GM21528 (cell line): Measurements from ENCODE around the gene LRRC74B.
"Not testable (repeated sequence)": the region's sequence is repeated elsewhere in the genome, so short reads cannot be mapped to it uniquely, and the experiment has no call there.

ENCODE experiments used
- ATAC-seq: cut with Tn5 transposase; IDR thresholded peaks from one replicate; pipeline ENCODE4 v1.9.1; 2021; ENCODE audit warnings: mild to moderate bottlenecking, moderate library complexity; ENCODE audit not compliant: unreplicated experiment, low FRiP score

LRRC74B gene

GRCh38 chr22:21030621-21031544, 14.9 kb upstream of the LRRC74B start:
- ATAC-seq, result no peak

DNA sequence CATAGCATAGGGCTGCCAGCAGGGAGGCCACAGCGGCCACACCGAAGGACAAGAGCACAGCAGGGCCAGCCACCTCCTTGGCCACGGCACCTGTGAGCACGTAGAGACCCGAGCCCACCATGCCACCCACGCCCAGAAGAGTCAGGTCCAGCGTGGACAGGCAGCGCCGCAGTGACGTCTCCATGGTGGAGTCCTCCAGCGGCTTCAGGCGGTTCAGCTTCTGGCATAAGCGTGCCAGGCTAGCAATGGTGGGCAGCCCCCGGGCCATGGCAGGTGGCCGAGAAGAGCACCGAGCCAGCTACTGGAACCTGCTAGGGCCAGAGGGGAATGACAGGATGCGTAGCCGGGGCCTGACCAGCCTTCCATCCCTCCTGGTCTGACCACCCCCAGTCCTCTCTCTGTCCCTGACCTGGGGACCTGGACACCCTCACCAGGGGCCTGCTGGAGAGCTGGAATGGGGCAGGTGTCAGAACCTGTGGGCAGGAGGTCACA, 14.2 kb upstream of the LRRC74B start:
- no peak for ATAC-seq

- ATAC-seq, result no peak
Measured at GRCh38 chr22:21032037-21032867, 13.5 kb upstream of the LRRC74B start, which contains the start of gene SLC7A4. Gene SLC7A4, minus strand, starts transcription at chr22:21032561. Its CDS starts 749 bp downstream, at chr22:21031812.

GRCh38 chr22:21032868-21033688, 12.7 kb upstream of the LRRC74B start:
- ATAC-seq, result no peak

DNA sequence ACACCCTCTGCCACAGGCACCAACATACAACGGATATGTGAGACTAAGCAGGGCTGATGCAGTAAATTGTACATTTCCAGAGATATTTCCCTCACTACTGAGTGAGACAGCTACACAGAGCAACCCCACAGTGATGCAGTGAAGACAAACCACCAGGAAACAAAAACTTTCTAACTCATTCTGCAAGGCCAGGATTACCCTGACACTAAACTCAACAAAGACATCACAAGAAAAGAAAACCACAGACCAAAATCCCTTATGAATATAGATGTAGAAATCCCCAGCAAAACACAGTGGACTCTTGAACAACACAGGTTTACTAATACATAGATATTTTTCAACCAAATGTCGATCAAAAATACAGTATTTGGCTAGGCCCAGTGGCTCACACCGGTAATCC, 11.9 kb upstream of the LRRC74B start:
- no peak for ATAC-seq

DNA sequence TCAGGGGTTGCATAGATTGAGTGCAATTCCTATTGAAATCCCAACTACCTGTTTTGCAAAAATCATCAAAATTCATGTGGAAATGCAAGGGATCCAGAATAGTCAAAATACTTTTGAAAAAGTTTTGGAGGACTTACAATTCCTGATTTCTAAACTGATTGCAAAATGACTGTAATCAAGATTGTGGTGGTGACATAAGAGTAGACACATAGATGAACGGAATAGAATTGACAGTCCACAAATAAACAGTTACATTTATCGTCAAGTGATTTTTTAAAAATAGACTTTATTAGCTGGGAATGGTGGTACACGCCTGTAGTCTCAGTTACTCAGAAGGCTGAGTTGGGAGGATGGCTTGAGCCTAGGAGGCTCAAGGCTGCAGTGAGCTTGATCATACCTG, 10.8 kb upstream of the LRRC74B start:
- no peak for ATAC-seq

DNA sequence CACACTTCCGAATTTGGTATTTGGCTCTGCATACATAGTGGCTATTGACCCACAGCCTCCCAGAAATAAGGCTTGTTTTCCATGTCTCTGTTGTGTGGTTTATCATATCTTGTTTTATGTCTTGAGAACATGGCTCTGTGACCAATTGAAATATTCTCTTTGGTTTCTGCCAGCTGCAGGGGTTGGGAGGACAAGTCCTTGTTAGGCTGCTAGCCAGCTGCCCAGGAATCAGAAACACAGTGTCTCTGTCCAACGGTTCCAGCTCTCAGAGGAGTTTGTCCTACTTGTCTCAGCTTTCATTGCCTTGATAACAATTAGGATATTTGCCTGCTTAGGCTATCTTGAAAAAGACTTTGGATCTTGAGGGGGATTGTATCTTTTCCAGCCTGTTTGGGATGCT, 7.3 kb upstream of the LRRC74B start:
- no peak for ATAC-seq

DNA sequence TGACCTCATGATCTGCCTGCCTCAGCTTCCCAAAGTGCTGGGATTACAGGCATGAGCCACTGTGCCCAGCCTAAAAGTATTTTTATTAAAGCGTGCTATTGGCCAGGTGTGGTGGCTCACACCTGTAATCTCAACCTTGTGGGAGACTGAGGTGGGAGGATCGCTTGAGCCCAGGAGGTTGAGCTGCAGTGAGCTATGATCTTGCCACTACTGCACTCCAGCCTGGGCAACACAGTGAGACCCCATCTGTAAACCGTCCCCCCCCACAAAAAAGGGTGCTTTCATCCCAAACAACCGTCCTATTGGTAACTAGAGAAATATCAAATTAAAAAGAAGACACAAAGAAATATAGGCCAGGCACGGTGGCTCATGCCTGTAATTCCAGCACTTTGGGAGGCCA, 6.6 kb upstream of the LRRC74B start:
- ATAC-seq, result not testable (repeated sequence)

DNA sequence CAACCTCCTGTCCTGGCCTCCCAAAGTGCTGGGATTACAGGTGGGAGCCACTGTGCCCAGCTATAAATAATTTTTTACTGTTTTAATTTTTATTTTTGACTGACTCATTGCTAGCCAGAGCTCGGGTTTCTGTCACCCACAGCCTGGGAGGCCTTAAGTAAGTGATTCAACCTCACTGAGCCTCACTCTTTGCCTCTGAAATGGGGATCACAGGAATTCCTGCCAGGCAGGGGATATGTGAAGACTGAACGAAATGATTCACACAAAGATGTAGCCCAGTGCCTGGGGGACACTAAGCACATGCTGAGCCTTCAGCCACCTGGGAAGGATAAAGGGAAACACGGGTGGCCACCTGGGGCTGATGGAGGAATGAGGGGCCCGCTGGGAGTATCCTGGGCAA, 3.8 kb upstream of the LRRC74B start:
- ATAC-seq, result no peak

DNA sequence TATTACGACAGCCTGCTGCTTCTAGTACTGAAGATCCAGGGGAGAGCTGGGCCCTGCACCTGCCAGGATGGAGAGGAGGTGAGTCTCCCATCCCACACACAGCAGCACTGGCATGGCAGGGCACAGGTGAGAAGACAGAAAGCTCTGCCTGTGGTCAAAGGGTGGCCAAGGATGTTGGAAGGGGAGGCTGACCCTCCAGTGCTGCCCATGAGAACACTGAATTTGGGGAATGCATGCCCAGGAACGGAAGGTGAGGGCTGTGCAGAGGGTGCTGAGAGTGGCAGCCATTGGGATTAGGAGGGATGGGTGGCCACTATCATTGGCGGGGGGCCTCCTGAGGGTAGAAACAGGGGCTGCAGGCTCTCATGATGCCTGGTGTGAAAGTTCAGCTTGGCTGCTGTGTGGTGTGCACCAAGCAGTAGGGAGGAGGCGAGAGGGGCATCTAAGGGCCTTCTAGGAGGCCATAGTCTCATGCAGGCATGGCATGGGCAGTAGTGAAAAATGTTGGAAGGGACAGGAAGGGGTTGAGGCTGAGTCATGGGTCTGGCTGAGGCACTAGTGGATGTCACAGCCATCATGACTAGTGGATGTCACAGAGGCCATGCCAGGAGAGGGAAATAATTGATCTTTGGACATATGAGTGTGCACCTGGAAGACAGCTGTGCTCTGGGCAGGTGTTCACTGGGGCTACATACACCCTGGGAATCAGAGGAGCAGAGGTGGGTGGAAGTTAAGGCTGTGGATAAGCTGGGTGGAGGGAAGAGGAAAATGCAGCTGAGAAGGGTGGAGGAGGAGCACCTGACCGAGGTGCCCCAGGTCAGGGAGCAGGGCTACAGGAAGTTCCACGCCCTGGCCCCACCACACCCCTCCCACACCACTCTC, 2.5 kb upstream of the LRRC74B start:
- ATAC-seq, result no peak

DNA sequence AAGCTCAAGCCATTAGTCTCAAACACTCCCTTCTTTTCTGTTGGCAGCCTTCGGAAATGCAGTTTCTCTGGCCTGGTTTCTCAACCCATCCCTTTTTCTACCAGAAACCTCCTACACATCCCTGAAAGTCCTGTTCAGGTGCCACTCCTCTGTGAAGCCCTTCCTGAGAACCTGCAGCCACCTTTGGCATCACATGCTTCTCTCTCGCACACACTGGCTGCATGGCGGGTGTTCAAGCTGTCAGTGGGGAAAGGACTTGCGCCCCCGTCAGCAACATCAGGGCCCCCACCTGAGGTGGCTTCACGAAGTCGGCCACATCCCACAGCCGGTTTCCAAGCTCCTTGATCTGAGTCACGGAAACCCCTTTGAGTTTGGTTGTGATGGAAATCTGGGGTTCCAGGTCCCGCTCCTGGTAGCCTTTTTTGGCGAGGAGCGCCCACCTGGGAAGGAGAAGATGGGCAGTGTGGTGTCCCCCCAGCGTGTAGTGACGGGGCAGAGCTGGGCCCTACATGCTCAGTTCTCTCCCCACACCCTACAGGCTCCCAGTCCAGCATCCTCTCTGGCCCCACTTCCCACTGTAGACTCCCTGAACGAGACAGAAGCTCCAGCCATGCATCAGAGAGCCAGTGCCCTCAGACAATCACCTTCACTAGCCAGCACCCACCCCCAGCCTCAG, 1.7 kb upstream of the LRRC74B start:
- ATAC-seq, result no peak

- ATAC-seq, result no peak
Measured at GRCh38 chr22:21044931-21045584, 688 bp upstream of the LRRC74B start.

DNA sequence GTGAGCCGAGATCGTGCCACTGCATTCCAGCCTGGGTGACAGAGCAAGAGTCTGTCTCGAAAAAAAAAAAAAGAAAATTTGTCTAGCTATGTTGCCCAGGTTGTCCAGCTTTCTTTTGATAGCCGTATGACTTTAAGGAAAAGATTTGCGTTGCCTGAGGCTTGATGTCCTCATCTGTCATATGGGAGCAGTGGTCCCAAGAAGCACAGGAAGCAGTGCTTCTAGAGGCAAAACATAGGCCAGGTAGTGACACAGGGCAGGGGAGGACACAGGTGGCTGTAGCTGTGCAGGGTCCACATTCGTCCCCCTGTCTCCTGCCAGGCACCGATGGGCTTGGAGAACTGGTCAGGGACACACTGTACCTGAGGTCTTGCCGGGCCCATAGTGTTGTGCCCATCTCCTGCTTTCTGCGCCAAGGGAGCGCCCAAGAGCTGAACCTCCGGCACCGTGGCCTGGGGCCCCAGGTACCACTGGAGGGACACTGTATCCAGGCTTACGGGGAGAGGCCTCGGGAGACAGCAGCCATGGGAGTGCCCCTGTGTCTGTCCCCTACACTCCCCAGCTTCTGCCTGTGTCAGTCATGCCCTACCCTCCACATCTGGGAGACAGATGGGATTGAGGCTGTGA, 1.4 kb downstream of the LRRC74B start:
- no peak for ATAC-seq

- ATAC-seq, result no peak
Measured at GRCh38 chr22:21047730-21048129, 2.0 kb downstream of the LRRC74B start.

DNA sequence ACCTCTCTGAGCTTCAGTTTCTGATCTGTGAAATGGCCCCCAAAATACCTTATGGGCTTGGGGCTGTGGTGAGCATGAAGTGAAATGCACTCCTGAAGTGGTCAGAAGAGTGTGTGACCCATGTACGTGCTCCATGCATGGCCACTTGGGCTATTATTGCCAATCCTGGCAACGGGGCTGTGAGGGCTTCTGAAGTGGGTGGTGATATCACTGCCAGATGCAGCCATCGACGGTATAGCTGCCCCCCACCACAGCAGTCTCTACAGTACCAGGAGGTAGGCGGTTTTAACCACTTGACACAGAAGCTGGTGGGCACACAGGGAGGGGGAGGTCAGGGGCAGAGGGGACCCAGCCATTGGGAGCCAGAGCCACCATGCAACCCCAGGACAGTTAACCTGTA, 2.7 kb downstream of the LRRC74B start:
- ATAC-seq, result not testable (repeated sequence)

DNA sequence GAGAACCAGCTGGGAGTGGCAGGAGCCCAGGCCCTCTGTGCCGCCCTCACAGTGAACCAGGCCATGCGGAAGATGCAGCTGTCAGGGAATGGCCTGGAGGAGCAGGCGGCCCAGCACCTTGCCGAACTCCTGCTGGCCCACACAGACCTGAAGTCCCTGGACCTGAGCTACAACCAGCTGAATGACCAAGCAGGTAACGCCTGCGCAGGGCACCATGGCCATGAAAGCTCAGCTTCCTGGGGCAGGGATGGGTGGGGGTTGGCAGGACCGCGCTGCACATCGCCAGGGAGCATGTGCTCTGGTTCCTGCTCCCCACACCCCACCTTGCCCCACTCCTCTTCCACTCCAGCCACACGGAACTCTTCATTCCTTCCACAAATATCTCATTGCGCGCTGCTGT, 3.2 kb downstream of the LRRC74B start:
- ATAC-seq, result not testable (repeated sequence)

DNA sequence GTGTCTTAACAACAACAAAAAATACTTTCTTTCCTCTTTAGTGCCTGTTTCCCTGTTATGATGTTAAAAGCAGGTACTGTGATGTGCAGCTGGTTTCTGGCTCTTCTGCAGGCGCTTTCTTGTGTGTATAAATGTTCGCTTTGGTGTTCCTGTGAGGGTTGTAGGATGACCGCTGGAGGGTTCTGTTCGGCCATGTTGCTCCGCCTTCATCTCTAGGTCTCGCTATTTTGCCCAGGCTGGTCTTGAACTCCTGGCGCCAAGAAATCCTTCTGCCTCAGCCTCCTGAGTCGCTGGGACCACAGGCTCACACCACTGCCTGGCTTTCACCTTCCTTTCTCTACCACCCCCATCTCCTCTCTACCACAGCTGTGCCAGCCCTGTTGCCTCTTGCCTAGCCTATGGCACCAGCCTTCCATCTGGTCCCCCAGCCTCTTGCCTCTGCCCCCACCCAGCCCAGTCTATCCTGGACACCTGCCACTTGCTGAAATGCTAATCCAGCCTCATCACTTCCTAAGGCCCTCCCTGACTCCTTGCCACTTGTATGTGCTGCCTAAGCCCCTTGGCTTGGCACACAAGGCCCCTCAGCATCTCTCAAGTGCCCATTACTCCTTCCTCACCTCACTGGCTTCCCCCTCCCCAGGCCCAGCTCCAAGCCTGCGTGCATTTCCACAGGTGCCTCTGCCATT, 5.5 kb downstream of the LRRC74B start:
- ATAC-seq, result no peak
